Choroid plexus epithelial cell (primary cell): ENCODE measurements around the gene P4HA3.

Source experiments
- DNase-seq: peaks from one replicate; pipeline ENCODE4 v3.0.0-alpha.2; 2010; ENCODE audit warnings: low read depth
- H3K4me3 ChIP-seq: 2 replicates; pipeline ENCODE4 v1.5.1; 2011; ENCODE audit warnings: low read depth, mild to moderate bottlenecking, control low read depth, low read length, moderate library complexity
- CTCF ChIP-seq: conservative IDR thresholded peaks from 2 replicates; pipeline ENCODE4 v1.5.1; 2011; ENCODE audit warnings: low read depth, mild to moderate bottlenecking, control low read depth, inconsistent platforms, low read length, moderate library complexity

The P4HA3 gene

DNA sequence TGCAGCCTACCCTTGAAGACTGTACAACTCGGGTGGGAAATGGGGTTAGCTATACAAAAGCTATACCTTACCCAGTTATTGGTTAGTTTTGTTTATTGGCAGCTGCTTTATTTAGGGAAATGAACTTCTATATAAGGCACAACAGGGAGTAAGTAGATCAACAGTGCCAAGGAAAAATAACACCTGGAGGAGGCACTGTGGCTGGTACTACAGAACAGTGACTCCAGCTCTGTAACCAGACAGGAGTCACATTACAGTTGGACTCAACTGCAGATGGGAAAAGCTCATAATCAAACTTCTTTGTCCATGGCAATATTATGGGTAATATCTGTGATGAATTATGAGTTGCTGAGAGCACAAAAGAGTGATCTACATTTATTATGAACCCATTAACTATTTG lies 14.0 kb downstream of the P4HA3 start:
- no peak for TF ChIP-seq CTCF

GRCh38 chr11:74288911-74289310 lies 22.5 kb downstream of the P4HA3 start:
- no peak for TF ChIP-seq CTCF
- DNase-seq, result peak; percentile 71

More for the DNA sequence above, 14.0 kb downstream of the P4HA3 start:
- H3K4me3 ChIP-seq, result no peak overlapping the region
- no peak for DNase-seq

DNA sequence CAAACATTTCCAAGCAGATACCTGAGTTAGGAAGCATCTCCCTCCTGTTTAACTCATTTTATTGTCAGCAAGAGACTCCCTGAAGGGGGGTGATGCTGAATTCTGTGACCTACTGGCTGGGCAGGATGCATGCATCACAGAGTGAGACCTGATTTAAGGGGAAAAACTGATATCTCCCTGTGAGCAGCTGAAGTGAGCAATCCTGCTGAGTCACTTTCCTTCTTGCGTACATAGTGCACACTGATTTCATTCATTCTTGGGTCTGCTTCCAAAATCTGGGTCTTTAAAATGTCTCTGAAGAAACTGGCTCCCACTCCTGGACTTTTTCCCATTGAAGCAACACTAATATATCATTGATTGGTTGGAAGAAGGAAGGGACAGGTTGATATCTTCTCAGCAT lies 23.3 kb downstream of the P4HA3 start:
- no peak overlapping the region for H3K4me3 ChIP-seq
- no peak for TF ChIP-seq CTCF
- DNase-seq, result peak; percentile 96

More at GRCh38 chr11:74288911-74289310, 22.5 kb downstream of the P4HA3 start:
- no peak overlapping the region for H3K4me3 ChIP-seq

GRCh38 chr11:74284466-74284865 lies 27.0 kb downstream of the P4HA3 start:
- no peak for DNase-seq
- TF ChIP-seq CTCF, result no peak
- H3K4me3 ChIP-seq, result no peak overlapping the region

DNA sequence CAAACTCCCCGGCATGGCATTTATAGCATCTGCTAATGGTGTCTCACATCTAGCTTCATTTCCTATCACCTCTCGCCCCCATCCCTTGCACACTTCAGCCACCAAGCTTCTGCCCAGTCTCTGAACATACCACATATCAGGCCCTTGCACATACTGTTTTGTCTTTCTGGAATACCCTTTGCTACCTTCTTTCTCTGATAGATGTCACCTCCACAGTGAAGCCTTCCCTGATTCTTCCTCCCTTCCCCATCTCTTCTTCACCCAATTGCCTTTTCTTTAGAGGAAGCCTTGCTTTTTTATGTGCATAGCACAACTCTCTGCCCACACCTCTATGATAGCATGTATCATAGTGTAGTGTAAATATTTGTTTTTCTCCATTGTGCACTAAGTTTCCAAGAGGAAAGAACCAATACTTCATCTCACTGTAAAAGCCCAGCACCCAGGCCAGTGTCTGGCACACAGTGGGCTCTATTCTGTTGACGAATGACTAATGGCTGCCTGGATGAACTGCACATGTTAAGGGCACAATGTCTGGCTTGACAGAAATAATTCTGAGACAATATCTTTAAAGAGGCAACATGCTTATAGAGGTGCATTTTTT lies 27.8 kb downstream of the P4HA3 start:
- H3K4me3 ChIP-seq, result no peak overlapping the region
- TF ChIP-seq CTCF, result no peak

DNA sequence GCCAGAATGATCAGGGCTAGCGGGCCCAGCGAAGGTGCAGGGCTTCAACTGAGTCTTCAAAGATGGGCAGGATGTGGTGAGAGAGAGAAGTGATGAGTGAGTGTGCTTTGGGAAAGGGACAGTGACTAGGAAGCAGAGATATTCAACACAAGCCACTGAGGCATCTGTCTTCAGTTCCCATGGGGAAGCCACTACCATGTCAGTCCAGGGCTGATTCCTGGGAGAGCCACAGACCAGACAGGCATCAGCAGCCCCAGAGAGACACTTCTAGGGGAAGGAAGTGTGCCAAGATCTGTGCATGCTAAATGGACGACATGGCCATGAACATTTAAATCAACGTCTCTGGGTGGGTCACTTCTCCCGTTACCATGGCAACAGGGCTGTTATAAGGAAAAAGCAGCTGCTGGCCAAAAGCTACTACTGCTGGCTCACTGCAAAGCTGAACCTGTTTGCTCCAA lies 28.5 kb downstream of the P4HA3 start:
- TF ChIP-seq CTCF, result no peak
- no peak overlapping the region for H3K4me3 ChIP-seq
- DNase-seq, result no peak

More for the DNA sequence above, 27.8 kb downstream of the P4HA3 start:
- DNase-seq, result no peak

DNA sequence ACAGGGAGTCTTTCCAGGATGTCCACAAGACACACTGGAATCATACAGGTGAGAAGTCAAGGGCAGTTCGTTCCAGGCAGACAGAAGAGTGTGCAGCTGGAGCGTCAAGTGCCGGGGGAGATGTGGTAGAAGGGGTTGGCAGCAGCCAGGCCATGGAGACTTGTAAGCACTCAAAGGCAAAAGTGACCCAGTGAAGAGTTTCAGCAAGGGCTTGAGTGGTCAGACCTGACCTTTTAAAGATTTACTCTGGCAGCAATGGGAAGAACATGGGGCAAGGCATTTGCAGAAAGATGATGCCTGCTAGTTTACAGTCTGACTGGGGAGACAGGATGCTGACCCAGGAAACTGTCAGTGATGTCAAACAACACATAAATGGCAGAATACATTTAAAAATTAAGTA lies 29.0 kb downstream of the P4HA3 start:
- H3K4me3 ChIP-seq, result no peak overlapping the region
- no peak for DNase-seq
- TF ChIP-seq CTCF, result no peak
